ENCODE data around the gene KIF1B.

The KIF1B gene

GRCh38 chr1:10283318-10283984 lies 73.1 kb downstream of the KIF1B start:
- no peak for DNase-seq (ENCODE audit: low spot score)

GRCh38 chr1:10286244-10286643 lies 75.9 kb downstream of the KIF1B start:
- no peak for DNase-seq (ENCODE audit: low spot score)

- DNase-seq (ENCODE audit: low spot score) = no peak
Measured at GRCh38 chr1:10287023-10287645, 76.8 kb downstream of the KIF1B start.

GRCh38 chr1:10288029-10288615 lies 77.8 kb downstream of the KIF1B start:
- DNase-seq (ENCODE audit: low spot score) = no peak

GRCh38 chr1:10291705-10292104 lies 81.3 kb downstream of the KIF1B start:
- DNase-seq (ENCODE audit: low spot score) = no peak

GRCh38 chr1:10292188-10292587 lies 81.8 kb downstream of the KIF1B start:
- no peak for DNase-seq (ENCODE audit: low spot score)

GRCh38 chr1:10295481-10296085 lies 85.2 kb downstream of the KIF1B start:
- DNase-seq (ENCODE audit: low spot score) = no peak

- DNase-seq (ENCODE audit: low spot score) = no peak
Measured at GRCh38 chr1:10299151-10299550, 88.8 kb downstream of the KIF1B start.

GRCh38 chr1:10302416-10302815 lies 92.0 kb downstream of the KIF1B start:
- DNase-seq (ENCODE audit: low spot score) = no peak

- DNase-seq (ENCODE audit: low spot score) = no peak
Measured at GRCh38 chr1:10304295-10304694, 93.9 kb downstream of the KIF1B start.

GRCh38 chr1:10306435-10306834 lies 96.1 kb downstream of the KIF1B start:
- DNase-seq (ENCODE audit: low spot score) = no peak

GRCh38 chr1:10308001-10308400 lies 97.6 kb downstream of the KIF1B start:
- no peak for DNase-seq (ENCODE audit: low spot score)

GRCh38 chr1:10309243-10310011 lies 99.1 kb downstream of the KIF1B start:
- no peak for DNase-seq (ENCODE audit: low spot score)

- no peak for DNase-seq (ENCODE audit: low spot score)
Measured at GRCh38 chr1:10316752-10317151, 106.4 kb downstream of the KIF1B start.

GRCh38 chr1:10319750-10320149 lies 109.4 kb downstream of the KIF1B start:
- no peak for DNase-seq (ENCODE audit: low spot score)

GRCh38 chr1:10320336-10320735 lies 110.0 kb downstream of the KIF1B start:
- no peak for DNase-seq (ENCODE audit: low spot score)

GRCh38 chr1:10322821-10323220 lies 112.5 kb downstream of the KIF1B start:
- DNase-seq (ENCODE audit: low spot score) = no peak

GRCh38 chr1:10324627-10325026 lies 114.3 kb downstream of the KIF1B start:
- DNase-seq (ENCODE audit: low spot score) = no peak

GRCh38 chr1:10325521-10325920 lies 115.2 kb downstream of the KIF1B start:
- DNase-seq (ENCODE audit: low spot score) = no peak

GRCh38 chr1:10326251-10326650 lies 115.9 kb downstream of the KIF1B start:
- no peak for DNase-seq (ENCODE audit: low spot score)

GRCh38 chr1:10328180-10328963 lies 118.0 kb downstream of the KIF1B start:
- DNase-seq (ENCODE audit: low spot score) = no peak

GRCh38 chr1:10337436-10337835 lies 127.1 kb downstream of the KIF1B start:
- no peak for DNase-seq (ENCODE audit: low spot score)

Measured in HuH-7.5 (cell line).